Neural progenitor cell (in vitro differentiated cells): Measurements from ENCODE around the gene GIT1. TPM values are rescaled to one million over a fixed set of nuclear protein-coding genes. Genes with fewer than 3 reads are reported as not detected.

Source experiments
- DNase-seq: peaks from one replicate; pipeline ENCODE4 v3.0.0-alpha.2; 2016; ENCODE audit warnings: low spot score
- H2AFZ ChIP-seq: fragments of 200-600 bp; sonication (generic); replicated peaks from 2 replicates; pipeline ENCODE4 v1.6.1; 2016; ENCODE audit warnings: antibody characterized with exemption
- H3F3A ChIP-seq: fragments of 200-600 bp; sonication (generic); 2 replicates; pipeline ENCODE4 v1.6.1; 2016; ENCODE audit warnings: antibody characterized with exemption, low read depth
- H3K27ac ChIP-seq: fragments of 200-600 bp; sonication (generic); 2 replicates; pipeline ENCODE4 v1.5.1; 2016; ENCODE audit warnings: mild to moderate bottlenecking
- H3K27me3 ChIP-seq: fragments of 200-600 bp; sonication (generic); 2 replicates; pipeline ENCODE4 v1.6.1; 2016; ENCODE audit warnings: mild to moderate bottlenecking, moderate library complexity
- H3K36me3 ChIP-seq: fragments of 200-600 bp; sonication (generic); 2 replicates; pipeline ENCODE4 v1.5.1; 2016
- H3K4me1 ChIP-seq: fragments of 200-600 bp; sonication (generic); 2 replicates; pipeline ENCODE4 v1.6.1; 2016; ENCODE audit warnings: mixed run types
- H3K4me2 ChIP-seq: fragments of 200-600 bp; sonication (generic); 2 replicates; pipeline ENCODE4 v1.6.1; 2016
- H3K4me3 ChIP-seq: fragments of 200-600 bp; sonication (generic); 2 replicates; pipeline ENCODE4 v1.5.1; 2016
- H3K79me2 ChIP-seq: fragments of 200-600 bp; sonication (generic); 2 replicates; pipeline ENCODE4 v1.6.1; 2016; ENCODE audit warnings: low read depth
- H3K9ac ChIP-seq: fragments of 200-600 bp; sonication (generic); 2 replicates; pipeline ENCODE4 v1.6.1; 2016
- H3K9me3 ChIP-seq: fragments of 200-600 bp; sonication (generic); 2 replicates; pipeline ENCODE4 v1.5.1; 2016; ENCODE audit warnings: low read depth
- H4K20me1 ChIP-seq: fragments of 200-600 bp; sonication (generic); 2 replicates; pipeline ENCODE4 v1.6.1; 2016; ENCODE audit warnings: low read depth
- H3K27ac Mint-ChIP-seq: 3 replicates; pipeline ENCODE4 v1.8.0; 2021; ENCODE audit warnings: mixed read lengths
- H3K27me3 Mint-ChIP-seq: 2 replicates; pipeline ENCODE4 v1.8.0; 2022; ENCODE audit warnings: low read depth, mild to moderate bottlenecking, inconsistent platforms, moderate library complexity, mixed read lengths; ENCODE audit not compliant: insufficient read depth
- H3K36me3 Mint-ChIP-seq: 3 replicates; pipeline ENCODE4 v1.8.0; 2021; ENCODE audit warnings: mixed read lengths
- H3K4me1 Mint-ChIP-seq: 3 replicates; pipeline ENCODE4 v1.8.0; 2021; ENCODE audit warnings: mixed read lengths
- H3K4me3 Mint-ChIP-seq: 3 replicates; pipeline ENCODE4 v1.8.0; 2021; ENCODE audit warnings: mild to moderate bottlenecking, moderate library complexity, mixed read lengths
- H3K9me3 Mint-ChIP-seq: 3 replicates; pipeline ENCODE4 v1.8.0; 2020; ENCODE audit warnings: mixed read lengths
- EZH2 ChIP-seq: fragments of 200-600 bp; sonication (generic); IDR thresholded peaks from 2 replicates; pipeline ENCODE4 v1.6.1; 2017; ENCODE audit warnings: antibody characterized with exemption, mild to moderate bottlenecking, moderate library complexity
- EZH2phosphoT487 ChIP-seq: fragments of 200-600 bp; sonication (generic); IDR thresholded peaks from 2 replicates; pipeline ENCODE4 v1.6.1; 2017; ENCODE audit warnings: antibody characterized with exemption
- total RNA-seq: library from RNA; depleted of rRNA; stranded (reverse); fragments of >200 nt; gene quantifications from 2 replicates; pipeline ENCODE4 v1.2.3, GENCODE V29; 2015; ENCODE audit warnings: low replicate concordance
- TF ChIP-seq, protein P1 (sequence below): fragments of 200-600 bp; sonication (generic); IDR thresholded peaks from 2 replicates; pipeline ENCODE4 v1.5.1; 2017; ENCODE audit warnings: antibody characterized with exemption, mild to moderate bottlenecking

GIT1 gene
- total RNA-seq, 1 donor from 2014 or later, result 17.6 TPM

DNA sequence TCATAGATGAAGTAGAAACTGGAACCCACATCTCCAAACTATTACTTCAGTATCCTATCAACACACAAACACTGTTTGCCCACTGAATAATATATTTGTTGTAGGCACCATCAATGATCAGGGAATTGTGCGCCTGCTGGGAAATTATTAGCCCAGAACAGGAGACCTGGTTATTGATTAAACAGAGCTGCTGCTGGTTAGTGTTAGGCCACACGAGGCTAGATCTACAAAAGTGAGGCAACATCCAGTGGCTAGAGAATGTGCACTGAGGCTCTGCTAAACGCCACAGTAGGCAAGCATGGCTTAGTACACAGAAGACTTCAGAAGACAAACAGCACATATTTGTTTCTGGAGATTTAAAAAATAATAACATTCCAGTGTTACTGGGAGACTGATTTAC is 33.6 kb downstream of the GIT1 start:
- Mint-ChIP-seq H3K9me3 (no peaks in the 10 kb centered on the region), H3K36me3 (peaks cover 7% of the 10 kb centered on the region), H3K4me1 (no peaks in the 10 kb centered on the region), H3K27me3 (peaks cover 5% of the 10 kb centered on the region), H3K27ac (no peak overlapping the region), H3K4me3 (no peak overlapping the region)
- no peaks in the 10 kb centered on the region for H3K36me3 ChIP-seq
- no peak overlapping the region for H3K9ac ChIP-seq
- no peak overlapping the region for H3K4me2 ChIP-seq
- H3K4me3 ChIP-seq, result no peak overlapping the region
- no peaks in the 10 kb centered on the region for H3K9me3 ChIP-seq
- H4K20me1 ChIP-seq, result no peaks in the 10 kb centered on the region
- H2AFZ ChIP-seq, result no peak overlapping the region
- no peak for TF ChIP-seq EZH2
- no peak for TF ChIP-seq EZH2phosphoT487
- TF ChIP-seq, protein P1, sequence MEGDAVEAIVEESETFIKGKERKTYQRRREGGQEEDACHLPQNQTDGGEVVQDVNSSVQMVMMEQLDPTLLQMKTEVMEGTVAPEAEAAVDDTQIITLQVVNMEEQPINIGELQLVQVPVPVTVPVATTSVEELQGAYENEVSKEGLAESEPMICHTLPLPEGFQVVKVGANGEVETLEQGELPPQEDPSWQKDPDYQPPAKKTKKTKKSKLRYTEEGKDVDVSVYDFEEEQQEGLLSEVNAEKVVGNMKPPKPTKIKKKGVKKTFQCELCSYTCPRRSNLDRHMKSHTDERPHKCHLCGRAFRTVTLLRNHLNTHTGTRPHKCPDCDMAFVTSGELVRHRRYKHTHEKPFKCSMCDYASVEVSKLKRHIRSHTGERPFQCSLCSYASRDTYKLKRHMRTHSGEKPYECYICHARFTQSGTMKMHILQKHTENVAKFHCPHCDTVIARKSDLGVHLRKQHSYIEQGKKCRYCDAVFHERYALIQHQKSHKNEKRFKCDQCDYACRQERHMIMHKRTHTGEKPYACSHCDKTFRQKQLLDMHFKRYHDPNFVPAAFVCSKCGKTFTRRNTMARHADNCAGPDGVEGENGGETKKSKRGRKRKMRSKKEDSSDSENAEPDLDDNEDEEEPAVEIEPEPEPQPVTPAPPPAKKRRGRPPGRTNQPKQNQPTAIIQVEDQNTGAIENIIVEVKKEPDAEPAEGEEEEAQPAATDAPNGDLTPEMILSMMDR, result no peak
- H3F3A ChIP-seq, result peaks cover 17% of the 10 kb centered on the region
- no peaks in the 10 kb centered on the region for H3K79me2 ChIP-seq
- no peak overlapping the region for H3K27ac ChIP-seq
- no peak for DNase-seq
- no peaks in the 10 kb centered on the region for H3K4me1 ChIP-seq
- no peaks in the 10 kb centered on the region for H3K27me3 ChIP-seq

DNA sequence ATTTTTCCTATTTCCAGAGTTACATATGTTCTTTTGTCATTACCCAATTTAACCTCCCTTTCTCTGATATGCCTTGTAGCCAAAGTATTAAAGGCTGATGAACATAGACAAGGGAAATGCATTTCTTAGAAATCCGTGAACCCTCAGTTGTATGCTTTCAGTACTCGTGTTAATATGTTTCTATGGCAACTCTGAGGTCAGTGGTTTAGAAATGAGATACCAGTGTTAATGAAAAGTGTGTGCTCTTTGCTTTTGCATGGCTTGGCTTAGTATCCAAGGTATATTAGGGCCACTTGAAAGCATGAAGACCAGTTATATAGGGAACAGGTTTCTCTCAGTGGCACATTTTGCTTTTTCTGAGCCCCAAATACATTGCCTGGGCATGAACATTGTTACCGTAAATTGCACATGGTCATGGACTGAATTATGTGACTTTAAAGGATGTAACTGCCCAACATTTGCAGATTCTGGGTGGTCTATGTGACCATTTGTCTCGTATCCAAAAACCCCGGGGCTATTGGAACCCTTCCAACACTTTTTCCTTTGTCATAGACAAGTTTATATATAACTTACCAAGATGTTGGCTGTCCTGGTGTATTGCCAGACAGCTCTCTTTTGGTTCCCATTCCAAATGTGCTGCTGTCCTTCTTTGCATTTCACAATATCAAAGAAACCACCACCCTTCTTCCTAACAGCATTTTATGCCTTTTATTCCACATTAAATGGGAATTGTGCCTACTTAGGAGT is 40.1 kb downstream of the GIT1 start:
- Histone ChIP-seq H3K4me1 (no peaks in the 10 kb centered on the region), H3K4me3 (no peak overlapping the region), H4K20me1 (peaks cover 3% of the 10 kb centered on the region), H3K9me3 (no peaks in the 10 kb centered on the region), H2AFZ (no peak overlapping the region), H3K9ac (no peak overlapping the region), H3K79me2 (no peaks in the 10 kb centered on the region), H3F3A (peaks cover 12% of the 10 kb centered on the region), H3K4me2 (no peak overlapping the region), H3K27ac (no peak overlapping the region), H3K27me3 (no peaks in the 10 kb centered on the region), H3K36me3 (no peaks in the 10 kb centered on the region)
- TF ChIP-seq, protein P1, result no peak
- no peak for TF ChIP-seq EZH2
- peaks cover 8% of the 10 kb centered on the region for H3K36me3 Mint-ChIP-seq
- H3K27ac Mint-ChIP-seq, result no peak overlapping the region
- H3K9me3 Mint-ChIP-seq, result no peaks in the 10 kb centered on the region
- no peaks in the 10 kb centered on the region for H3K27me3 Mint-ChIP-seq
- no peak for DNase-seq
- peaks cover 9% of the 10 kb centered on the region for H3K4me1 Mint-ChIP-seq
- H3K4me3 Mint-ChIP-seq, result no peak overlapping the region

DNA sequence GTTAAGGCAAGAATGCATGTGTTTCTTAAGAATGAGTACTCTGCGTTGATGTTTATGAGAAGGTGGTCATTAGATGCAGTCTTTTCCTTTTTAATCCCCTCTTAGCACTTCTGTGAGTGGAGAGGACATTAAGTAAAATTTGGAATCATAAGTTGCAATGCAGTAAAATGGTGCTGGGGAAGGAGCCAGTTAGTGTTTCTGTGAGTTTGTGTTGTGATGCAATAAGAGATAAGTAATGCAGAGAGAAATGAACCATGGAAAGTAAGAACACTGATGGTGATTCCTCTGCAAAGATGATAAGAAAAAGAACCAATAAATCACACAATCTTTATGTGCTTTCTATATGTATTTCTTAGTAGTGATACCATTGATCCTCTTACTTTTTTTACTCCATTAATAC is 42.6 kb downstream of the GIT1 start:
- Histone ChIP-seq H3K9ac (no peak overlapping the region), H3K36me3 (peaks cover 6% of the 10 kb centered on the region), H3K9me3 (no peaks in the 10 kb centered on the region), H3K4me2 (no peak overlapping the region), H2AFZ (no peak overlapping the region), H4K20me1 (peaks cover 11% of the 10 kb centered on the region), H3K4me3 (no peak overlapping the region), H3F3A (peaks cover 13% of the 10 kb centered on the region), H3K4me1 (no peaks in the 10 kb centered on the region), H3K27me3 (no peaks in the 10 kb centered on the region), H3K79me2 (no peaks in the 10 kb centered on the region), H3K27ac (no peak overlapping the region)
- no peaks in the 10 kb centered on the region for H3K27me3 Mint-ChIP-seq
- no peak overlapping the region for H3K4me3 Mint-ChIP-seq
- H3K4me1 Mint-ChIP-seq, result peaks cover 9% of the 10 kb centered on the region
- TF ChIP-seq EZH2phosphoT487 (no peak), EZH2 (no peak)
- TF ChIP-seq, protein P1, result no peak
- peaks cover 20% of the 10 kb centered on the region for H3K36me3 Mint-ChIP-seq
- no peak for DNase-seq
- H3K27ac Mint-ChIP-seq, result no peak overlapping the region
- no peaks in the 10 kb centered on the region for H3K9me3 Mint-ChIP-seq
